ENCODE measurements around the gene CASP7. TPM values are rescaled to one million over a fixed set of nuclear protein-coding genes. Genes with fewer than 3 reads are reported as not detected.

CASP7 gene
- total and polyA plus RNA-seq, 2 donors (not counting 1 experiment from before 2014, with no cell fraction given), result 5.7 to 23.9 TPM

GRCh38 chr10:113641702-113642101 lies 38.0 kb upstream of the CASP7 start:
- Histone ChIP-seq H3K9ac (ENCODE audit: low read length) (no peak overlapping the region), H4K20me1 (ENCODE audit: control insufficient read depth, insufficient read depth, low read length, poor library complexity, severe bottlenecking) (no peaks in the 10 kb centered on the region), H3K79me2 (ENCODE audit: control insufficient read depth, insufficient read depth, low read length) (no peaks in the 10 kb centered on the region), H3K4me3 (ENCODE audit: control extremely low read depth in 1 of 5, extremely low read depth in 1 of 5, insufficient read depth in 1 of 5, low read depth in 2 of 5, low read length in 4 of 5) (no peak overlapping the region), H3K36me3 (replicated peaks in 1 of 2; ENCODE audit: control extremely low read depth in 1 of 2, control insufficient read depth in 1 of 2, extremely low read depth in 1 of 2, insufficient read depth in 2 of 2, low read length in 1 of 2) (no peaks in the 10 kb centered on the region), H3K4me1 (ENCODE audit: control insufficient read depth in 2 of 2, insufficient read depth in 2 of 2, low read length in 2 of 2) (no peaks in the 10 kb centered on the region), H3K4me2 (replicated peaks; ENCODE audit: low read depth, low read length, poor library complexity, severe bottlenecking) (no peak overlapping the region), H3K27me3 (replicated peaks in 1 of 4; ENCODE audit: control extremely low read depth in 1 of 4, control insufficient read depth in 3 of 4, insufficient read depth in 4 of 4, low read length in 3 of 4) (no peaks in the 10 kb centered on the region), H3K9me3 (ENCODE audit: control extremely low read depth in 1 of 3, control insufficient read depth in 2 of 3, insufficient read depth in 1 of 3, low read length in 2 of 3) (no peaks in the 10 kb centered on the region), H2AFZ (ENCODE audit: insufficient read depth, low read depth, low read length, poor library complexity, severe bottlenecking) (no peak overlapping the region), H3K27ac (ENCODE audit: low read length in 2 of 2) (no peak overlapping the region)
- intact Hi-C loops (cut with micrococcal nuclease), result no loop called here
- ChIA-PET CTCF (no interaction called here), POLR2A (no interaction called here)
- Mint-ChIP-seq H3K4me1 (no peaks in the 10 kb centered on the region), H3K4me3 (no peak overlapping the region), H3K27ac (no peak overlapping the region), H3K9me3 (ENCODE audit: insufficient read depth) (no peaks in the 10 kb centered on the region), H3K27me3 (peaks cover 31% of the 10 kb centered on the region)
- DNase-seq (no peak), ATAC-seq (ENCODE audit: low read depth) (no peak)
- WGBS (ENCODE audit: insufficient coverage), result no CpG with 5 or more reads among the region's 4 CpGs
- TF ChIP-seq, protein P1, sequence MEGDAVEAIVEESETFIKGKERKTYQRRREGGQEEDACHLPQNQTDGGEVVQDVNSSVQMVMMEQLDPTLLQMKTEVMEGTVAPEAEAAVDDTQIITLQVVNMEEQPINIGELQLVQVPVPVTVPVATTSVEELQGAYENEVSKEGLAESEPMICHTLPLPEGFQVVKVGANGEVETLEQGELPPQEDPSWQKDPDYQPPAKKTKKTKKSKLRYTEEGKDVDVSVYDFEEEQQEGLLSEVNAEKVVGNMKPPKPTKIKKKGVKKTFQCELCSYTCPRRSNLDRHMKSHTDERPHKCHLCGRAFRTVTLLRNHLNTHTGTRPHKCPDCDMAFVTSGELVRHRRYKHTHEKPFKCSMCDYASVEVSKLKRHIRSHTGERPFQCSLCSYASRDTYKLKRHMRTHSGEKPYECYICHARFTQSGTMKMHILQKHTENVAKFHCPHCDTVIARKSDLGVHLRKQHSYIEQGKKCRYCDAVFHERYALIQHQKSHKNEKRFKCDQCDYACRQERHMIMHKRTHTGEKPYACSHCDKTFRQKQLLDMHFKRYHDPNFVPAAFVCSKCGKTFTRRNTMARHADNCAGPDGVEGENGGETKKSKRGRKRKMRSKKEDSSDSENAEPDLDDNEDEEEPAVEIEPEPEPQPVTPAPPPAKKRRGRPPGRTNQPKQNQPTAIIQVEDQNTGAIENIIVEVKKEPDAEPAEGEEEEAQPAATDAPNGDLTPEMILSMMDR (IDR thresholded peaks at IDR 0.05), result no peak
- no peak for TF ChIP-seq EZH2 (IDR thresholded peaks at IDR 0.05; ENCODE audit: borderline replicate concordance, insufficient read depth, low read depth, low read length, poor library complexity, severe bottlenecking)

- Mint-ChIP-seq H3K9me3 (ENCODE audit: insufficient read depth) (no peaks in the 10 kb centered on the region), H3K27me3 (peaks cover 37% of the 10 kb centered on the region), H3K27ac (no peak overlapping the region), H3K4me3 (no peak overlapping the region), H3K4me1 (no peaks in the 10 kb centered on the region)
- WGBS (ENCODE audit: insufficient coverage), result no CpG with 5 or more reads among the region's 4 CpGs
- Histone ChIP-seq H3K4me1 (ENCODE audit: control insufficient read depth in 2 of 2, insufficient read depth in 2 of 2, low read length in 2 of 2) (no peaks in the 10 kb centered on the region), H2AFZ (ENCODE audit: insufficient read depth, low read depth, low read length, poor library complexity, severe bottlenecking) (no peak overlapping the region), H3K36me3 (replicated peaks in 1 of 2; ENCODE audit: control extremely low read depth in 1 of 2, control insufficient read depth in 1 of 2, extremely low read depth in 1 of 2, insufficient read depth in 2 of 2, low read length in 1 of 2) (no peaks in the 10 kb centered on the region), H3K9ac (ENCODE audit: low read length) (no peak overlapping the region), H3K27me3 (replicated peaks in 1 of 4; ENCODE audit: control extremely low read depth in 1 of 4, control insufficient read depth in 3 of 4, insufficient read depth in 4 of 4, low read length in 3 of 4) (no peaks in the 10 kb centered on the region), H3K9me3 (ENCODE audit: control extremely low read depth in 1 of 3, control insufficient read depth in 2 of 3, insufficient read depth in 1 of 3, low read length in 2 of 3) (no peaks in the 10 kb centered on the region), H3K27ac (ENCODE audit: low read length in 2 of 2) (no peak overlapping the region), H3K4me3 (ENCODE audit: control extremely low read depth in 1 of 5, extremely low read depth in 1 of 5, insufficient read depth in 1 of 5, low read depth in 2 of 5, low read length in 4 of 5) (no peak overlapping the region), H3K79me2 (ENCODE audit: control insufficient read depth, insufficient read depth, low read length) (no peaks in the 10 kb centered on the region), H4K20me1 (ENCODE audit: control insufficient read depth, insufficient read depth, low read length, poor library complexity, severe bottlenecking) (no peaks in the 10 kb centered on the region), H3K4me2 (replicated peaks; ENCODE audit: low read depth, low read length, poor library complexity, severe bottlenecking) (no peak overlapping the region)
- CTCF ChIA-PET, result no interaction called here
- DNase-seq, result no peak
- TF ChIP-seq, protein P1 (IDR thresholded peaks at IDR 0.05), result no peak
- TF ChIP-seq EZH2 (IDR thresholded peaks at IDR 0.05; ENCODE audit: borderline replicate concordance, insufficient read depth, low read depth, low read length, poor library complexity, severe bottlenecking), result no peak
- POLR2A ChIA-PET, result no interaction called here
- no peak for ATAC-seq (ENCODE audit: low read depth)
- intact Hi-C loops (cut with micrococcal nuclease), result no loop called here
Measured at GRCh38 chr10:113643183-113643582, 36.5 kb upstream of the CASP7 start.

Measured in B cell (primary cell).